ENCODE data around the gene ESR2.

ESR2 gene

DNA sequence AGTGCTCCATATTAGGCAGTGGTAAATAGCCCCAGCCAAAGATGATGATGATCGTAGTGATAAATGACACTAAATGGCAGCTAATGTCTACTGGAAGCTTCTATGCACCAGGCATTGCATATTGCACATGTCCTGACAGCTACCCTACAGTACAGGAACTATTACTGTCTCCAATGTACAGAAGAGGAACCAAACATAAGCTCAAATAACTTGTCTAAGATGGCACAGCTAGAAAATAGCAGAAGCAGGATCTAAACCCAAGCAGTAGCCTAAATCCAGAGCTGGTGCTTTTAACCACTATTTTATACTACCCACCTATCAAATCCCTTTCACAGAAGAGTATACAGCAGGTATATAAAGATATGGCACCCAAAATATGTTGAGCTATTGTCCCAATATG lies 28.9 kb downstream of the ESR2 start:
- DNase-seq: no peak

- DNase-seq: no peak
Measured at GRCh38 chr14:64260418-64260817, 33.8 kb downstream of the ESR2 start.

DNA sequence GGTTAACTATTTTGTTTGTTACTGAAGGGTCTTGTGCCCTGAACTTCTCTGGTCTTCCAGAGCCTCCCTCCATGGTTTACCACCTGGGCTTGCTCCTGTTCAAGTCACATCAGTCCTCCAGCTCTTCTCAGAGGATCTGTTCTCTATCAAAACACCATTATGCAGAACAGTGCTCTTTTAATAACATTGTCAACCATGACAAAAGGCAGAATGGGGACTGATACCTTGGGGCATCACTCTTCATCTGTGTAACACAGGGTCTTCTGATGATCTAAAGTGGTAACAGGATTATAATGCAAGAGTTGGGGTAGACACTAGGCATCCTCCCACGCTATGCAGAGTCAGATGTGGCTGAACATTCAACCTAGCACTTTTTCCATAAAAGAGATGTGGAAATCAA lies 38.4 kb downstream of the ESR2 start:
- DNase-seq: no peak

GRCh38 chr14:64253672-64254071 lies 40.5 kb downstream of the ESR2 start:
- peak; percentile 76 for DNase-seq

DNA sequence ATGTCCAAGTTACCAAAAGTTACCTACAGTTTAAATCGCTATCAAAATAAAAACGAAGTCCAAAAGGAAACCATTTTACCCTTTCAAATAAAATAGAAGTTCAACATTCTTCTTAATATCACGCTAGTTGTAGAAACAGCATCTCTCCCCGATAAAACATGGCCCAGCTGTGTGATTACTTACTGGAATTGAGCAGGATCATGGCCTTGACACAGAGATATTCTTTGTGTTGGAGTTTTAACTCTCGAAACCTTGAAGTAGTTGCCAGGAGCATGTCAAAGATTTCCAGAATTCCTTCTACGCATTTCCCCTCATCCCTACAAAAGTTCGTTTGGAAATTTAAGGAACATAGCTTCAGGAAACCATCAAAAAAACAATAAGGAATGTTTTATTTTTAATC lies 44.8 kb downstream of the ESR2 start:
- DNase-seq: no peak

GRCh38 chr14:64248689-64249088 lies 45.5 kb downstream of the ESR2 start:
- DNase-seq: no peak

DNA sequence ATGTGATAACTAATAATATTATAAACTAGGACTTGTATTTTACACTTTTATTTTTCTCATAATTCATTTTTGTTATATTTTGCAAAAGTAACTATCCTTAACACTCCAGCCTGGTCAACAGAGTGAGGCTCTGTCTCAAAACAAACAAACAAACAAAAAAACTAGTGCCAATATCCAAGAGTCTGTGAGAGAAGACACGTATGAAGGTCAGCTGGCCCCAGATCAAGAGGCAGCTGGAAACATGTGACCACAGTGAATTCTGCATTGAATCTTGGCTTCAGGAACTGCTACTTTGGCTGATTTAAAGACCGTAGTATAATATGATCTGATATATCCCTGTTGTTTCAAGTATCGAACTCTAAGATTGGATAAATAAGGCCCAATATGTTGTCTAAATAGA lies 47.0 kb downstream of the ESR2 start:
- DNase-seq: no peak

- no peak for DNase-seq
Measured at GRCh38 chr14:64246688-64247087, 47.5 kb downstream of the ESR2 start.

DNA sequence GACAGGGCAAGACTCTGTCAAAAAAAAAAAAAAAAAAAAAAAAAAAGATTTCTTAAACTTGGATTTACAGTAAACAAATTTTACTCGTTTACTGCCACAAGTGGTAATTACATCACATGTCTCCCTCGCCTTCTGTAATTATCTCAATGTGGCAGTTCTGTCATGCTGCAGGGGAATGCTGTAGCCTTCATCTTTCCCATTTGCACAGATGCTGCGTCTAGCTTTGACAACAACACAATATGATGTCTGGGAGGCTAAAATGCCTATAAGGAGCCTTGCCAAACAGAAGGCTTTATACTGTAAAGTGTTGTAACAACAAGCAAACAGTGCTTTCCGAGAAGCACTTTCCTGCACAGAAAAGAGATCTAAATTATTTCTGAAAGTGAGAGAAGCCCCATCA lies 48.7 kb downstream of the ESR2 start:
- no peak for DNase-seq

DNA sequence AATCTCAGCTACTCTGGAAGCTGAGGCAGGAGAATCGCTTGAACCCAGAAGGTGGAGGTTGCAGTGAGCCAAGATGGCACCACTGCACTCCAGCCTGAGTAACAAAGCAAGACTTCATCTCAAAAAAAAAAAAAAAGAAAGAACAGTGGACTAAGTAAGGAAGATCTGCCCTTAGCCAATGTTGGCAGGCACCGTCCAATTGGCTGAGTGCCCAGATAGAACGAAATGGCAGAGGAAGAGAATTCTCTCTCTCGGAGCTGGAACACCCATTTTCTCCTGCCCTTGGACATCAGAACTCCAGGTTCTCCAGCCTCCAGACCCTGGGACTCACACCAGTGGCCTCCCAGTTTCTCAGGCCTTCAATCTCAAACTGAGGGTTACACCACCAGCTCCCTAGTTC lies 49.9 kb downstream of the ESR2 start:
- no peak for DNase-seq

DNA sequence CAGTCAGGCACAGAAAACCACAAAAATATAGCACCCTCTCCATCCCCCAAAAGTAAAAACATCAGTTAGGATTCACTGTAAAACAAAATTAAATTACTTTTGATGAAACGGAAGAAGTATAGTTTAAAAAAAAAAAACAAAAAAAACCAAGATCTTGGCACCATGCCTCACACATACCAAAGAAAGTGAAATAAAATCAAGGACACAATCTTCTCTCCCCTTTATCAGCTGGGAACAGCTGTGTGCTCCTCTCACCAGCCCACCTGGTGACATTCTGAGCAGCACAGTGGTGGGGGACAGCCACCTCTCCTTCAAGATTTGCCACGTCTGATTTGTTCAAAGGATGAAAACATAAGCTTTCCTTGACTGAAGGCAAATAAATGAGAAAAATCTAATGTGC lies 55.5 kb downstream of the ESR2 start:
- DNase-seq: no peak

GRCh38 chr14:64238049-64238448 lies 56.1 kb downstream of the ESR2 start:
- DNase-seq: no peak

DNA sequence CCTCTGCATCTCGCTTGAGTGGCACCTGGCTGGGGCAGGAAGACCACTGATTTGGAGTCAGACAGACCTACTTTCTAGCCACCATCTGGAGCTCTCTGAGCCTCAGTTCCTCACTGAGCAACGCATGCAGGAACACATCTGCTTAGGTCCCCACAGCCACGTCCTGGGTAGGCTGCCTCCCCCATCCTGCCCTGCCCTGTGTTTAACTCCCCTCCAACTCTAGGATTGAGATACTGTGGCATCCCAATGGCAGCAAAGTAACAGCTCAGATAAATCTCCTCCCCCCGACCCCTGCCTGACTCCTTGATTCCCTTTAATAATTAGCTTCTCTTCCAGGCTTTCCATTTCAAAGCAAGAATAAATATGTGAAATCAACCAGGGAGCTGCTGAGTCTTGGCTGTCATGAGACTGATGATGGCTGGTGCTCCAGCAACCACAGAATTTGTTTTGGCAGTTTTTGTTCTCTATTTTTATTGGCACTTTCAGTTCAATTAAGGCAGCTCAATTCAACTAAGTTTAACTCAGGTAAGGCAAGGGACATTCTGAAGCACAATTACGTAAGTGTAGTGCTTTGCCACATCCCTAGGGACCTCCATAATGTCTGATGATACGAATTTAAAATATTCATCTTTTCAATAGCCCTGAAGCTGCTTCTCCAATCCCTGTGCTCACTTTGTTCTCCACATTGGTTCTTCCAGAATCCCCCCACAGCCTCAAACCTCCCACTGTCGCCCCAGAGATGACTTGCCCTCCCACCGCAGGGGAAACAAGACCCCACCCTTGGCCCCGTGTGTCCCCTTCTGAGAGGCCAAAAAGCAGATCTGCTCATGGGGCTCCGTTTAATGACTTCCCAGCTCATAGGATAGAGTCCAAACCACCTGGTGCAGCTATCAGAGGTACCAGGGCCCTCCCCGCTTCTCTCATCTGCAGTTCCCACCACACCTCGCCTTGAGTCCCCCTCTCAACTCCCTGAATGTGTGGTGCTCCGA lies 58.2 kb downstream of the ESR2 start:
- DNase-seq: peak; percentile 3

- peak; percentile 42 for DNase-seq
Measured at GRCh38 chr14:64234877-64235651, 59.1 kb downstream of the ESR2 start.

DNA sequence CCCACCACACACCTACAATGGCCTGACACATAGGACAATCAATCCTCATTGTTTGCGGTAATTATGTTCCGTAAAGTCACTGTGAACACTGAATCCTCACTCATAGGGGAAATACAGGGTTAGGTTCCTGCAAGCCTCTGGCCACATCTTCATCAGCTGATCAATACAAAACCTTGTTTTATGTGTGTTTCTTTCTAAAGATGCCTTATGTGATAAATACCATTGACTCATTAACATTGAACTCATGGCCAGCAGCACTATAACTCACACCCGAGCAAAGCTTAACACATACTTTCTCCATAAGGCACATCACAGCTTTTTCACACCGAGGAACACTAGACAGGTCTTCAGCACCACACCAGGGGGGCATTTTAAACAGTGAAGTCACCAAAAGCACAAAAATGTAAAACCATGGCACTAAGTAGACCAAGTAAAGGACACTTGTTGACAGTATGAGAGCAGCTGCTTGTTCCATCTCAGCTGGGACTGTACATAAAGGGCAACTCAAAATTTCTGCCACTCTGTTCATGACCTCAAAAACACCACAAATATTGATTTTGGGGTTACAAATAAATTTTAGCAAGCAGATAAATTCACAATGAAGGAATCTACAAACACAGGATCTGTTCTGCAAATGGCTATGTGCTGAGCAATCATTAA lies 60.5 kb downstream of the ESR2 start:
- DNase-seq: no peak

DNA sequence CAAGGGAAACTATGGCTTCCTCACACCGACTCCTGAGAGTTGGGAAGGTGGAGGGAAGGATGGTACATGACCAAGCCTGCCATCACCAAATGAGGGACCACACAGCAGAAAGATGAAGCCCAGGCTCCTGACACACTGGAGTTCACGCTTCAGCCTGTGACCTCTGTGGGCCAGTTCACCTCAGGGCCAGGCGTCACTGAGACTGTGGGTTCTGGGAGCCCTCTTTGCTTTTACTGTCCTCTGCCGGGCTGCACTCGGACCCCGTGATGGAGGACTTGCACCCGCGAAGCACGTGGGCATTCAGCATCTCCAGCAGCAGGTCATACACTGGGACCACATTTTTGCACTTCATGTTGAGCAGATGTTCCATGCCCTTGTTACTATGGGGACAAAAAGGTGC lies 61.2 kb downstream of the ESR2 start:
- DNase-seq: no peak

GRCh38 chr14:64232095-64232838 lies 61.9 kb downstream of the ESR2 start:
- peak; percentile 53 for DNase-seq

GRCh38 chr14:64229489-64229888 lies 64.7 kb downstream of the ESR2 start:
- DNase-seq: no peak

GRCh38 chr14:64227856-64228255 lies 66.3 kb downstream of the ESR2 start:
- no peak for DNase-seq

DNA sequence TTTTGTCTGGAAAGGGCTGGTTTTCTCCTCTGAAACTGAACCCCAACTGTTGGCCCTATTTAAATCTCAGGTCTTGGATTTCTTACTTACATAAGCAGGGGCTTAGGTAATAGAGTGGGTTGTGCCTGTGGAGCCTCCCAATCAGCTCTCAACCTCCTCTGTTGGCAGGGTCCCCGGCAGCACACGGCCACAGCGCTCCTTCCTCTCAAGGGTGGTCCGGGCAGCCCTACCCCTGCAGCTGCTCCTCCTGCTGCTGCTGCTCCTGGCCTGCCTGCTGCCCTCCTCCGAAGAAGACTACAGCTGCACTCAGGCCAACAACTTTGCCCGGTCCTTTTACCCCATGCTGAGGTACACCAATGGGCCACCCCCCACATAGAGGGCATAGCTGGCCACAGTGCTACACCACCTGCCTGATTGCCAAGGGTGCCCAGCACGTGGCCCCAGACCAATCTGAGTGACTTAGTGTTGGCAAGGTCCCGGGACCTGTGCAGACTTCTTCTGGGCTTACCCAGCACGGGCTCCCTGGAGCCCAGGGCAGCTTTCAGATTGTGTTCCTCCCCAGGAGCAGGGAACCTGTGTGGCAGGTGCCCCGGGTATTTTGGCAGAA lies 68.9 kb downstream of the ESR2 start:
- DNase-seq: no peak

DNA sequence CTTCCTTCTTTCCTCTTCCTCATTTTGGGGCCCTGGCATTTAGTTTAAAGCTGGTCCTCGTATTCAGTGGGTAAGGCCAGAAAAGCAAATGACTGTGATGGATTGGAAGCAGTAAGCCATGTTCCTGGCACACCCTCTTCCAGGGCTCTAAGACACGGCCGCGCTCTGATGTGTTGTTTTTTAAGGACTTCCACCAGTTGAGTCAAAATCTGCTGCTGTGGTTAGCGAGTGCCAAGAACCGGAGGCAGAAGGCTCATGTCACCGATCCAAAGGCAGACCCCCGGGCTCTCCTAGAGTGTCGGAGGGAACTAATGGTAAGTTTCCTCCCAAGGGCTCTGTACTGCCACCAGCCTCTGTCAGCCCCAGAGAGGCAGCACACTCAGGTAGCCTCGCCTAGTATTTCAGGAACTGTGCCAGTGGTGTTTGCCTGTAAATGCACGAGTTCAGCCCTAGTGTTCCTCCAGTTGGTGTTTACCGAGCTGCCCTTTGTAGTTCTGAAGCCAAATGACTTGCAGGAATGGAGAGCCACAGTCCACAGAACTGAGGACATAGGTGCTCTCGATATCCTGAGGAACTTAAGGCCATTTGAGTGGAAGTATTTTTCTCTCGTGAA lies 72.7 kb downstream of the ESR2 start:
- DNase-seq: no peak

DNA sequence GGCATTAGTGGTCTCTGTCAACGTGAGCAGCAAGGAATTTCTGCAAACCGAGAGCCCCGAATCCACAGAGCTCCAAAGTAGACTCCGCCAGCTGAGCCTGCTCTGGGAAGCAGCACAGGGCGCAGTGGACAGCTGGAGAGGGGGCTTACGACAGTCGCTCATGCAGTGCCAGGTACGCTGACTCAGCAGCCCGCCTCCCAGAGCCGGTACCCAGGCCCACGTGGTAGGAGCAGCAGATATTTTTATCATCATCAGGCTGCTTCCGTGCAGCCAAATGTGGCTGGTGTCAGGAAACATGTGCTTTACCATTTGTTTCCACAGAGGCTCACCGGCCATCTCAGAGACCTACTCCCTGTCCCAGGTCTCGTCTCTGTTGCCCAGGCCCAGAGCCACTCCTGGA lies 73.7 kb downstream of the ESR2 start:
- no peak for DNase-seq
